GM12878 (cell line): ENCODE data around the gene CSAD. TPM values are rescaled to one million over a fixed set of nuclear protein-coding genes. Genes with fewer than 3 reads are reported as not detected.

Source experiments
- ATAC-seq: fragments of 200-7000 bp; cut with Tn5 transposase; 3 replicates; pipeline ENCODE4 v1.9.1; 2020; ENCODE audit warnings: mild to moderate bottlenecking, moderate library complexity
- BruUV-seq: library from RNA; stranded (reverse); fragments of 400-500 nt; replicated peaks from 2 replicates; lab custom pipeline; 2021; lab: Mats Ljungman, UMichigan
- CTCF ChIA-PET: fragments of 300-600 bp; sonication (Branson Sonifier 250); formaldehyde crosslinking; extraction: SDS; loops from one replicate; lab custom pipeline; 2021; ENCODE audit warnings: inconsistent platforms; lab: Yijun Ruan, JAX
- POLR2A ChIA-PET: fragments of 350-600 bp; formaldehyde crosslinking; extraction: SDS; loops from one replicate; lab custom pipeline; 2021; ENCODE audit warnings: inconsistent platforms; lab: Charles Lee
- RAD21 ChIA-PET: fragments of 300-600 bp; sonication (Branson Sonifier 250); formaldehyde crosslinking; loops from one replicate; lab custom pipeline; 2023; ENCODE audit warnings: antibody characterized with exemption; ENCODE audit not compliant: unreplicated experiment; lab: Charles Lee
- SMC1A ChIA-PET: fragments of 300-600 bp; sonication (Branson Sonifier 250); formaldehyde crosslinking; loops from one replicate; lab custom pipeline; 2023; ENCODE audit not compliant: unreplicated experiment, uncharacterized antibody; lab: Charles Lee
- DNase-seq: peaks from one replicate; pipeline ENCODE4 v3.0.0-alpha.2; 2011; ENCODE audit warnings: low read depth, low spot score
- FAIRE-seq: peaks from 3 replicates; lab custom pipeline; 2011; peaks lifted over from hg19 to GRCh38; lab: Jason Lieb, UNC
- H2AFZ ChIP-seq: 2 replicates; pipeline ENCODE4 v1.6.0; 2011; ENCODE audit warnings: low read depth, low read length, control low read depth; ENCODE audit not compliant: control insufficient read depth
- H3K27ac ChIP-seq: 2 replicates; pipeline ENCODE4 v1.5.1; 2011; ENCODE audit warnings: control low read depth; ENCODE audit not compliant: control insufficient read depth, insufficient read depth
- H3K27me3 ChIP-seq, 2 experiments: replicated peaks in 1 of 2; 2 replicates each; pipeline versions ENCODE4 v1.6.0 to v1.6.1; 2011; ENCODE audit warnings: low read length in 1 of 2; ENCODE audit not compliant: control insufficient read depth in 2 of 2, insufficient read depth in 2 of 2
- H3K36me3 ChIP-seq, 2 experiments: 2 replicates each; pipeline ENCODE4 v1.5.1; 2011; ENCODE audit warnings: low read length in 1 of 2; ENCODE audit not compliant: control insufficient read depth in 2 of 2, insufficient read depth in 2 of 2
- H3K4me1 ChIP-seq: 2 replicates; pipeline ENCODE4 v1.6.1; 2011; ENCODE audit warnings: mild to moderate bottlenecking, low read length, moderate library complexity, mixed read lengths; ENCODE audit not compliant: control insufficient read depth, insufficient read depth
- H3K4me2 ChIP-seq: 2 replicates; pipeline ENCODE4 v1.6.0; 2011; ENCODE audit warnings: control low read depth; ENCODE audit not compliant: control insufficient read depth, insufficient read depth
- H3K4me3 ChIP-seq: fragments of 200-600 bp; sonication (generic); 2 replicates; pipeline ENCODE4 v1.5.1; 2016
- H3K79me2 ChIP-seq: 2 replicates; pipeline ENCODE4 v1.6.0; 2011; ENCODE audit warnings: low read length; ENCODE audit not compliant: control insufficient read depth, insufficient read depth
- H3K9ac ChIP-seq: 2 replicates; pipeline ENCODE4 v1.8.0; 2011; ENCODE audit warnings: low read length, control low read depth, mixed read lengths; ENCODE audit not compliant: control insufficient read depth, insufficient read depth
- H3K9me3 ChIP-seq: replicated peaks from 3 replicates; pipeline ENCODE4 v1.5.1; 2011; ENCODE audit warnings: mild to moderate bottlenecking, low read length; ENCODE audit not compliant: control insufficient read depth, insufficient read depth
- H4K20me1 ChIP-seq: 2 replicates; pipeline ENCODE4 v1.6.0; 2011; ENCODE audit not compliant: control insufficient read depth, insufficient read depth
- CHD2 ChIP-seq: IDR thresholded peaks from 2 replicates; pipeline ENCODE4 v1.6.1; 2011; ENCODE audit warnings: low read depth, low read length, improper control_type of control experiment, borderline replicate concordance
- IKZF2 ChIP-seq, 2 experiments: fragments of 450-650 bp; IDR thresholded peaks; 2 replicates each; pipeline ENCODE4 v1.6.1; 2017; ENCODE audit warnings: mild to moderate bottlenecking in 2 of 2, moderate library complexity in 2 of 2
- LARP7 ChIP-seq: fragments of 450-650 bp; IDR thresholded peaks from 2 replicates; pipeline ENCODE4 v1.6.1; 2017; ENCODE audit warnings: mild to moderate bottlenecking
- MEF2B ChIP-seq: fragments of 450-650 bp; IDR thresholded peaks from 2 replicates; pipeline ENCODE4 v1.6.1; 2018; ENCODE audit warnings: mild to moderate bottlenecking, moderate library complexity; ENCODE audit not compliant: partially characterized antibody, poor library complexity, severe bottlenecking
- RCOR1 ChIP-seq: conservative IDR thresholded peaks from 2 replicates; pipeline ENCODE4 v1.6.1; 2012; ENCODE audit warnings: low read depth, low read length, improper control_type of control experiment
- RFX5 ChIP-seq: IDR thresholded peaks from 2 replicates; pipeline ENCODE4 v1.6.1; 2011; ENCODE audit warnings: low read depth, low read length, improper control_type of control experiment
- RUNX3 ChIP-seq: IDR thresholded peaks from 2 replicates; pipeline ENCODE4 v1.6.1; 2012; ENCODE audit warnings: low read length, inconsistent platforms
- SIX5 ChIP-seq: IDR thresholded peaks from 2 replicates; pipeline ENCODE4 v1.6.1; 2011; ENCODE audit warnings: mild to moderate bottlenecking, low read depth, low read length, moderate library complexity; ENCODE audit not compliant: severe bottlenecking
- ZNF384 ChIP-seq: IDR thresholded peaks from 2 replicates; pipeline ENCODE4 v1.6.1; 2012; ENCODE audit warnings: low read depth, mild to moderate bottlenecking, low read length, improper control_type of control experiment, borderline replicate concordance
- WGBS: methylation state at CpG from one replicate; pipeline ENCODE4 v1.1.6; 2016; ENCODE audit warnings: low lambda C conversion rate; ENCODE audit not compliant: insufficient replicate concordance, insufficient coverage; ENCODE audit errors: missing lambda C conversion rate; 5-methylcytosine and 5-hydroxymethylcytosine counted together
- in situ Hi-C: fragments of 300-500 bp; cut with MboI; formaldehyde crosslinking; loops from 9 replicates; pipeline ENCODE4 v1.14.3; 2018; ENCODE audit warnings: mixed read lengths
- intact Hi-C: fragments of 100-400 bp; cut with micrococcal nuclease; formaldehyde crosslinking; loops from one replicate; pipeline ENCODE4 v1.14.2; 2022; ENCODE audit not compliant: unreplicated experiment
- polyA plus RNA-seq, 11 experiments: library from polyadenylated mRNA; depleted of rRNA in 4 of 11; unstranded in 6 of 11; stranded (reverse) in 5 of 11; fragments of >200 nt; fragmentation: Nextera tagmentation in 4 of 11; fragmentation: Illumina TruSeq in 1 of 11; extraction: Ambion mirVana in 4 of 11; extraction: Trizol in 1 of 11; gene quantifications; 1 replicate in 1 of 11; 2 replicates in 10 of 11; pipeline versions ENCODE4 v1.2.1 to v1.2.3, GENCODE V29; 2011 to 2016; ENCODE audit warnings: inconsistent platforms in 2 of 11, missing spikeins in 2 of 11, low read depth in 1 of 11
- total RNA-seq, 4 experiments: library from RNA; depleted of rRNA in 3 of 4; stranded (reverse); fragments of >200 nt in 3 of 4; fragmentation: Illumina TruSeq in 1 of 4; extraction: Trizol in 1 of 4; gene quantifications; 2 replicates each; pipeline versions ENCODE4 v1.2.1 to v1.2.3, GENCODE V29; 2013 to 2021
- TF ChIP-seq, protein P1 (sequence below): fragments of 450-650 bp; IDR thresholded peaks from 2 replicates; pipeline ENCODE4 v1.6.1; 2014; ENCODE audit warnings: mild to moderate bottlenecking
- TF ChIP-seq, protein P2 (sequence below): fragments of 450-650 bp; IDR thresholded peaks from 2 replicates; pipeline ENCODE4 v1.6.1; 2017; ENCODE audit warnings: mild to moderate bottlenecking, moderate library complexity
- TF ChIP-seq, protein P3 (sequence below): IDR thresholded peaks from 2 replicates; pipeline ENCODE4 v1.6.1; 2011; ENCODE audit warnings: low read depth, mild to moderate bottlenecking, low read length, moderate library complexity, borderline replicate concordance; ENCODE audit errors: extremely low read depth
- TF ChIP-seq, protein P4 (sequence below): fragments of 450-650 bp; IDR thresholded peaks from 2 replicates; pipeline ENCODE4 v1.6.1; 2017; ENCODE audit warnings: mild to moderate bottlenecking, moderate library complexity

CSAD gene
- total and polyA plus RNA-seq, 10 of the 15 experiments (the other 5 are each of a cell fraction or from before 2014, with no cell fraction given) = 1.1 to 20.4 (median 6.2) TPM

DNA sequence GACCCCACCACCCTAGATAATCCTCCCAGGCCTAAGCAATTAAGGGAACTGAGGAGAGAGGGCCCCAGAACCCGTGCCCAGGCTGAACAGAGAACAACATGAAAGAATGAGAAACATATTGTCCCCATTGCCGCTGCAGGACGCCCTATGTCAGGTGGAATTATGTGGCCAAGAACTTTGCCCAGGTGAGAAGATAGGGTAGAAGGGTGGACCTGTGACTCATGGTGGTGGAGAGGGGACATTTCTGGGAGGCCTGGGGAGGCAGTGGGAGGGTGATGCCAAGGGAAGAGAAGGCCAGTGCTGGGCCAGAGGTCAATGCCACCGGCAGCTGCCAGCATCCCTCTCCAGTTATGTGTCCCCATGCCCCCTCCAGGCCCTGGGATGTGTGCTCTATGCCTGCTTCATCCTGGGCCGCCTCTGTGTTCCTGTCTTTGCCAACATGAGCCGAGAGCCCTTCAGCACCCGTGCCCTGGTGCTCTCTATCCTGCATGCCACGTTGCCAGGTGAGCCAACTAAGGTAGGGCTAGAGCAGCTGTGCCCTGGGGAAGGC, 61.9 kb downstream of the CSAD start:
- SMC1A ChIA-PET = no interaction called here
- POLR2A ChIA-PET = no interaction called here

More for the DNA sequence above, 61.9 kb downstream of the CSAD start:
- H3K4me3 ChIP-seq = no peak overlapping the region
- no peaks in the 10 kb centered on the region for H3K4me1 ChIP-seq
- DNase-seq = no peak
- H3K27ac ChIP-seq = no peak overlapping the region
- H3K9ac ChIP-seq = no peak overlapping the region
- no peaks in the 10 kb centered on the region for H3K9me3 ChIP-seq
- ChIA-PET CTCF (interaction anchor here (1.5 kb wide), 1 partner anchor 14 kb away, joined by 5 read pairs; no protein-coding TSS in a partner anchor), RAD21 (no interaction called here)
- intact Hi-C loops = no loop called here
- no peak overlapping the region for H2AFZ ChIP-seq
- no peaks in the 10 kb centered on the region for H3K36me3 ChIP-seq
- FAIRE-seq = no peak
- ATAC-seq = no peak
- TF ChIP-seq RFX5 = no peak
- TF ChIP-seq MEF2B = no peak
- TF ChIP-seq RCOR1 = no peak
- TF ChIP-seq RUNX3 = no peak
- TF ChIP-seq ZNF384 = no peak
- TF ChIP-seq, protein P1, sequence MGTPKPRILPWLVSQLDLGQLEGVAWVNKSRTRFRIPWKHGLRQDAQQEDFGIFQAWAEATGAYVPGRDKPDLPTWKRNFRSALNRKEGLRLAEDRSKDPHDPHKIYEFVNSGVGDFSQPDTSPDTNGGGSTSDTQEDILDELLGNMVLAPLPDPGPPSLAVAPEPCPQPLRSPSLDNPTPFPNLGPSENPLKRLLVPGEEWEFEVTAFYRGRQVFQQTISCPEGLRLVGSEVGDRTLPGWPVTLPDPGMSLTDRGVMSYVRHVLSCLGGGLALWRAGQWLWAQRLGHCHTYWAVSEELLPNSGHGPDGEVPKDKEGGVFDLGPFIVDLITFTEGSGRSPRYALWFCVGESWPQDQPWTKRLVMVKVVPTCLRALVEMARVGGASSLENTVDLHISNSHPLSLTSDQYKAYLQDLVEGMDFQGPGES = no peak
- TF ChIP-seq, protein P2, sequence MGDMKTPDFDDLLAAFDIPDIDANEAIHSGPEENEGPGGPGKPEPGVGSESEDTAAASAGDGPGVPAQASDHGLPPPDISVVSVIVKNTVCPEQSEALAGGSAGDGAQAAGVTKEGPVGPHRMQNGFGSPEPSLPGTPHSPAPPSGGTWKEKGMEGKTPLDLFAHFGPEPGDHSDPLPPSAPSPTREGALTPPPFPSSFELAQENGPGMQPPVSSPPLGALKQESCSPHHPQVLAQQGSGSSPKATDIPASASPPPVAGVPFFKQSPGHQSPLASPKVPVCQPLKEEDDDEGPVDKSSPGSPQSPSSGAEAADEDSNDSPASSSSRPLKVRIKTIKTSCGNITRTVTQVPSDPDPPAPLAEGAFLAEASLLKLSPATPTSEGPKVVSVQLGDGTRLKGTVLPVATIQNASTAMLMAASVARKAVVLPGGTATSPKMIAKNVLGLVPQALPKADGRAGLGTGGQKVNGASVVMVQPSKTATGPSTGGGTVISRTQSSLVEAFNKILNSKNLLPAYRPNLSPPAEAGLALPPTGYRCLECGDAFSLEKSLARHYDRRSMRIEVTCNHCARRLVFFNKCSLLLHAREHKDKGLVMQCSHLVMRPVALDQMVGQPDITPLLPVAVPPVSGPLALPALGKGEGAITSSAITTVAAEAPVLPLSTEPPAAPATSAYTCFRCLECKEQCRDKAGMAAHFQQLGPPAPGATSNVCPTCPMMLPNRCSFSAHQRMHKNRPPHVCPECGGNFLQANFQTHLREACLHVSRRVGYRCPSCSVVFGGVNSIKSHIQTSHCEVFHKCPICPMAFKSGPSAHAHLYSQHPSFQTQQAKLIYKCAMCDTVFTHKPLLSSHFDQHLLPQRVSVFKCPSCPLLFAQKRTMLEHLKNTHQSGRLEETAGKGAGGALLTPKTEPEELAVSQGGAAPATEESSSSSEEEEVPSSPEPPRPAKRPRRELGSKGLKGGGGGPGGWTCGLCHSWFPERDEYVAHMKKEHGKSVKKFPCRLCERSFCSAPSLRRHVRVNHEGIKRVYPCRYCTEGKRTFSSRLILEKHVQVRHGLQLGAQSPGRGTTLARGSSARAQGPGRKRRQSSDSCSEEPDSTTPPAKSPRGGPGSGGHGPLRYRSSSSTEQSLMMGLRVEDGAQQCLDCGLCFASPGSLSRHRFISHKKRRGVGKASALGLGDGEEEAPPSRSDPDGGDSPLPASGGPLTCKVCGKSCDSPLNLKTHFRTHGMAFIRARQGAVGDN = no peak
- TF ChIP-seq, protein P3, sequence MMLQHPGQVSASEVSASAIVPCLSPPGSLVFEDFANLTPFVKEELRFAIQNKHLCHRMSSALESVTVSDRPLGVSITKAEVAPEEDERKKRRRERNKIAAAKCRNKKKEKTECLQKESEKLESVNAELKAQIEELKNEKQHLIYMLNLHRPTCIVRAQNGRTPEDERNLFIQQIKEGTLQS = no peak
- no peak for TF ChIP-seq LARP7
- TF ChIP-seq, protein P4, sequence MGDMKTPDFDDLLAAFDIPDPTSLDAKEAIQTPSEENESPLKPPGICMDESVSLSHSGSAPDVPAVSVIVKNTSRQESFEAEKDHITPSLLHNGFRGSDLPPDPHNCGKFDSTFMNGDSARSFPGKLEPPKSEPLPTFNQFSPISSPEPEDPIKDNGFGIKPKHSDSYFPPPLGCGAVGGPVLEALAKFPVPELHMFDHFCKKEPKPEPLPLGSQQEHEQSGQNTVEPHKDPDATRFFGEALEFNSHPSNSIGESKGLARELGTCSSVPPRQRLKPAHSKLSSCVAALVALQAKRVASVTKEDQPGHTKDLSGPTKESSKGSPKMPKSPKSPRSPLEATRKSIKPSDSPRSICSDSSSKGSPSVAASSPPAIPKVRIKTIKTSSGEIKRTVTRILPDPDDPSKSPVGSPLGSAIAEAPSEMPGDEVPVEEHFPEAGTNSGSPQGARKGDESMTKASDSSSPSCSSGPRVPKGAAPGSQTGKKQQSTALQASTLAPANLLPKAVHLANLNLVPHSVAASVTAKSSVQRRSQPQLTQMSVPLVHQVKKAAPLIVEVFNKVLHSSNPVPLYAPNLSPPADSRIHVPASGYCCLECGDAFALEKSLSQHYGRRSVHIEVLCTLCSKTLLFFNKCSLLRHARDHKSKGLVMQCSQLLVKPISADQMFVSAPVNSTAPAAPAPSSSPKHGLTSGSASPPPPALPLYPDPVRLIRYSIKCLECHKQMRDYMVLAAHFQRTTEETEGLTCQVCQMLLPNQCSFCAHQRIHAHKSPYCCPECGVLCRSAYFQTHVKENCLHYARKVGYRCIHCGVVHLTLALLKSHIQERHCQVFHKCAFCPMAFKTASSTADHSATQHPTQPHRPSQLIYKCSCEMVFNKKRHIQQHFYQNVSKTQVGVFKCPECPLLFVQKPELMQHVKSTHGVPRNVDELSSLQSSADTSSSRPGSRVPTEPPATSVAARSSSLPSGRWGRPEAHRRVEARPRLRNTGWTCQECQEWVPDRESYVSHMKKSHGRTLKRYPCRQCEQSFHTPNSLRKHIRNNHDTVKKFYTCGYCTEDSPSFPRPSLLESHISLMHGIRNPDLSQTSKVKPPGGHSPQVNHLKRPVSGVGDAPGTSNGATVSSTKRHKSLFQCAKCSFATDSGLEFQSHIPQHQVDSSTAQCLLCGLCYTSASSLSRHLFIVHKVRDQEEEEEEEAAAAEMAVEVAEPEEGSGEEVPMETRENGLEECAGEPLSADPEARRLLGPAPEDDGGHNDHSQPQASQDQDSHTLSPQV = no peak
- no peak for TF ChIP-seq CHD2
- TF ChIP-seq SIX5 = no peak
- TF ChIP-seq IKZF2 (IDR thresholded peaks at IDR 0.05) = no peak
- in situ Hi-C loops = no loop called here
- H3K4me2 ChIP-seq = no peak overlapping the region
- no peaks in the 10 kb centered on the region for H3K79me2 ChIP-seq
- no peaks in the 10 kb centered on the region for H3K27me3 ChIP-seq
- 34% methylated on average over 8 of the region's 8 CpGs for WGBS
- BruUV-seq = no TSS peak
- no peaks in the 10 kb centered on the region for H4K20me1 ChIP-seq
